G401.6 (cell line): ENCODE measurements around the gene MTHFD2L.
"Not testable (repeated sequence)": the region's sequence is repeated elsewhere in the genome, so short reads cannot be mapped to it uniquely, and the experiment has no call there.

Experiments
- FAIRE-seq: peaks from 2 replicates; lab custom pipeline; 2012; peaks lifted over from hg19 to GRCh38; lab: Jason Lieb, UNC

Gene MTHFD2L

DNA sequence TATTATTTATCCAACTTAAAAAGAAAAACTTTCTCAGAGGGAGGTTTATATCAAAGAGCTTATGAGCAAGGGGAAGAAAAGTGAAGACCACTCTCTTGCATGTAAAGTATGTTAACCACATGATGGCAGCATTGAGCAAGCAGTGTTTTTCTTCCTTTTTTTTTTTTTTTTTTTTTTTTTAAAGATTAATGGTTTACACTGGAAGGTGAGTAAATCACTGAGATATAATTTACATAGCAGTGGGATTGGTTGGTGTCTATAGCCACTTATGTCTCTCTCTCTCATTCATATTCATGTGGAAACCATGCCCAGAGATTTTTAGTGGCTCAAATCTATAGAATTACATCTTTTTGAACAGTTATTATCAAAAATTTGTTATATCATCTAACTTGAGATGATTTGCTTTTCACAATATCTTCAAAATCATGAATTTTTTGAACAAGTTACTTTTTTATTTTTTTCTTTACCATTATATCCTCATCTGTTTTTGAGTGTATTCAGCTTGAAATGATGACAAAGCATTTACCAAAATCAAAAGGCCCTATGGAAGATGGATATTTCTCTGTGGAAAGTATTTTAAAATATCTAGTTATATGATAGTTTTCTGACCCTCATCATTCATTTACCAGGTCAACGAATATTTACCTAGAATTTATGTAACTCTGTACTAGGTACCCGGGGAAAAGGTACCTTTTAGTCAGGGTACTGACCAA is 31.6 kb downstream of the MTHFD2L start:
- FAIRE-seq, result peak; percentile 95

DNA sequence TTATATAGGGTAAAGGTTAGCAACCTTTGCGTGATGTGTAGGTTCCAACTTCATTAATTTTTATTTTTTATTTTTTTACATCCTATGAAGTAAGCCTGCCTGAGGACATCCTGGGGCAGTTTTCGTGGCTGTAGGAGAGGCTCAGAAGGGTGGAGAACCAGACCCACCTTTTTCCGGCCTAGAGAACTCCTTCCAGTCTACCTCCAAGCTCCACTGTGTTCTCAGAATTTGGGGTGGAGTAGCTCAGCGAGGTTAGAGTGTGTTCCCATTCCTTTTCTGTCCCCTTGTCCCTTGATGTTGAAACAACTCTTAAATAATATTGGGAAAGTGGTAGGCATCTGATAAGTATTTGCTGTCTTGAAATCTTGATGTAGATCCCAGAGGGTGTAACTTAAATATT is 32.4 kb downstream of the MTHFD2L start:
- no peak for FAIRE-seq

DNA sequence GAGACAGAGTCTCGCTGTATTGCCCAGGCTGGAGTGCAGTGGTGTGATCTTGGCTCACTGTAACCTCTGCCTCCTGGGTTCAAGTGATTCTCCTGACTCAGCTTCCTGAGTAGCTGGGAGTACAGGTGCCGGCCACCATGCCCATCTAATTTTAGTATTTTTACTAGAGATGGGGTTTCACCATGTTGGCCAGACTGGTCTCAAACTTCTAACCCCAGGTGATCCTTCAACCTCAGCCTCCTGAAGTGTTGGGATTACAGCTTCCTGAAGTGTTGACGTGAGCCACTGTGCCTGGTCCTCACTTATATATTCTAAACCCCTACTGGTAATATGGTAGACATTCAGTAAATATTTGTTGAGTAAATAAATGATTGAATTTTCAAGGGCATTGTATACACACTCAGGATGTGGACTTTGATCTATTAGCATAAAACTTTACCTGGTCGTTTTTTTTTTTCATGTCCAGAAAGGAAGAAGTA is 33.0 kb downstream of the MTHFD2L start:
- FAIRE-seq, result no peak

DNA sequence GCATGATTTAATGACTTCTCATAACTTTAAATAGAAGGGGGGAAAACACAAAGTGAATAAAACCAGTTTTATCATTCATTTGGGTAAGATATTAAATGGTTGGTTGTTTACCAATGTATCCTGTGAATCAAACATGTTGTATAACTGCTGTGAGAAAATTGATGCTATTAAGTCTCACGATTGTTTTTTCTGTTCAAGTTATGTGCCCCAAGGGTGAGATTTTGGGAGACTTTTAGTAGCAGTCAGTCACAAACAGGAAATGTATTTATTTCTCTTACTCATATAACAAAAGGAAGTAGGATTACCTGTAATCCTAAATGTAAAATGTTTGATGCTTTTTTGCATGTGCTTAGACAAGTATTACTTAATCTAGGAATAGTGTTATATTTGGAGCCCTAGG is 39.2 kb downstream of the MTHFD2L start:
- FAIRE-seq, result no peak

DNA sequence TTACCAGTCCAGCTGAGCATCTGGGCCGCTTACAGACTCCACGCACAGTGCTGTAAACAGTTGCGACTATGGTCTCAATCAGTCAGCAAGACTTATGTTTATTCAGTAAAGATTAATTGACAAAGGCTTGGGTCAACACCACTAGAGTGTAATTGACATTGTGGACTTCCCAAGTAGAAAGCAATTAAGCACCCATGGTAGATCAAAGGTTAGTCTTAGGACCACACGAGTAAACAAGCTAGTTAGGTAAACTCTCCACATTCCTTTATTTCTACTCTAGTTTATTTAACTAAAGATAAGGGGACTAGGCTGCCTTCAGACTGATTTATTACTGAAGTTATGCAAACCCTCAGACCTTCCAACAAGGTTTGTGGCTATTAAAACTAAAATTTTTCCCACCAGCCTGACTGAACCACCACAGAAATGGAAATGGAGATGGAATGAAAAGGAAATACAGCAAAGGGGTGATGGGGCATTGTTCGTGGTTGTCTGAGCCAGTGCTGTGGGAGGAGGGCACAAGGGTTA is 44.2 kb downstream of the MTHFD2L start:
- FAIRE-seq, result no peak

DNA sequence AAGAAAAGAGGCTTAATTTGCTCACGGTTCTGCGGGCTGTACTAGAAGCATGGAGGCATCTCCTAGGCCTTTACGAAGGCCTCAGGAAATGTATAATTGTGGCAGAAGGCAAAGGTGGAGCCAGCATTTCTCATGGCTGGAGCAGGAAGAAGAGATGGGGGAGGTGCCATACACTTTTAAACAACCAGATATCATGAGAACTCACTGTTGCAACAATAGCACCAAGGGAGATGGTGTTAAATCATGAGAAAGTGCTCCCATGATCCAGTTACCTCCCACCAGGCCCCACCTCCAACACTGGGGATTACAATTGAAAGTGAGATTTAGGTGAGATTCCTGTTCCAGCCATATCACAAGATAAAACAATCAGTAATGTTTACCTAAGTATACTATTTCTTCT is 45.5 kb downstream of the MTHFD2L start:
- no peak for FAIRE-seq

DNA sequence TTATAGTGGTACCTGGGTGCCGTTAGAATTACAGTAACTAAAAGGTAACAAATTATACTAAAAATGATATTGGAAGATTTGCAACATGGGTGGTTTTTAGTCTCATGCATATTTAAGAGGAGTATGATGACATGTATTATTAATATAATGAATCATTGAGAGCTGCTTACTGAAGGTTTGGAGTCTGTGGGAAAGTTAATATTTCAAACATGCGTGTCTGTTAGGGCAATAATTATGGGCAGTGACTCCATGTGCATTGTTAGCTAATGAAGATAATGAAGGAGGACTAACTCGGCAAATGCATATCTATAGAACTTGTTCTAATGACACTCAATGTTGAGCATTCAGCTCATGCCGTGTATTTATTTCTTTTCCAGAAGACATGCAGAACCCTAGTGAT is 47.1 kb downstream of the MTHFD2L start:
- FAIRE-seq, result no peak

DNA sequence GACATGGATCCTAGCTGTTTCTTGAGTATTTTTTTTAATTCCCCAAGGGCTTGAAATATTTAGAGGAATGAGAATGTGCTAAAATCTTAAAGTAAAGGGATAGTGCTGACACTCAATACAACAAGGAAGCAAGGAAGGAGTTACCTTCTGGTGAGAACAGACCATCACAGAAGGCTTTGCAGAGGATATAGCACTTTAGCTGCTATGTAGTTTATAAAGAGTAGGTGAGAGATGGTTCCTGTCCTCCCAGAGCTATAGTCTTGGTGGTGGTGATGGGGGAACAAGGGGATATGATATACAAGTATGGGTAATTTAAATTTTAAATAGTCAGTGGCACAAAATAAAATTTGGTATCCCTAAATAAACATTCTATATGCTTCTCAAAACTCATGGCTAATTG is 47.6 kb downstream of the MTHFD2L start:
- FAIRE-seq, result no peak

DNA sequence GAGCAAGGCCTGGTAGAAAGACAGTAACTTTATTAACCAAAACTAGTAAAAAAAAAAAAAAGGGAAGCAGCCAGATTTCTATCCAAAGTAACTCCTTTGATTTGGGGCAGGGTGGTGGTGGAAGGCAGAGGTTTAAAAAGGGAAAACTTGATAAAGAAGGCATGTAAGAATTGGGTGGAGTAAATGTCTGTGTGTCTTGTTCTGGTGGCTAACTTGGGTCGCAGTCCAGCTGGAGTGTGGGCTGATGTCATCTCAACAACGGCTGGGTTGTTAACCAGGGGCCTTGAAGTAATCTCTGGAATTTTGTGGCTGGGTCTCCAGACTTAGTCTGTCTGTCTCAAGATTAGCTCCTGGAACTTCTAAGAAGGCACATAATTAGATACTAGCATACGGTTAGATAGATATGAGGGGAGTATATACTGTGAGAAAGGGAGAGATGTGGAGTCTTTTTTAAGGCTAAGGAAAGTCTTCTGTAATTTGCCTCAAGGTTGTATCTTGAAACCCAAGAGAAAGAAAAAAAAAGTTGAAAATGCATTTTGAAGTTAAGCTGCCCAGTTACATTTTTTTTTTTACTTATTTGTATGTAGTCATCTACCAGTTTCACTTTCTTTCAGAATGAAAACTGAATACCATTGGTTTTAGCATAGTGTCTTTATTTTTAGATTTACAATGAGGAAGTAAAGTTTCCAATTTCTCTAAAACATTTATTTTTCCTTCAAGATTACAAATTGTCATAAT is 48.3 kb downstream of the MTHFD2L start:
- FAIRE-seq, result no peak

DNA sequence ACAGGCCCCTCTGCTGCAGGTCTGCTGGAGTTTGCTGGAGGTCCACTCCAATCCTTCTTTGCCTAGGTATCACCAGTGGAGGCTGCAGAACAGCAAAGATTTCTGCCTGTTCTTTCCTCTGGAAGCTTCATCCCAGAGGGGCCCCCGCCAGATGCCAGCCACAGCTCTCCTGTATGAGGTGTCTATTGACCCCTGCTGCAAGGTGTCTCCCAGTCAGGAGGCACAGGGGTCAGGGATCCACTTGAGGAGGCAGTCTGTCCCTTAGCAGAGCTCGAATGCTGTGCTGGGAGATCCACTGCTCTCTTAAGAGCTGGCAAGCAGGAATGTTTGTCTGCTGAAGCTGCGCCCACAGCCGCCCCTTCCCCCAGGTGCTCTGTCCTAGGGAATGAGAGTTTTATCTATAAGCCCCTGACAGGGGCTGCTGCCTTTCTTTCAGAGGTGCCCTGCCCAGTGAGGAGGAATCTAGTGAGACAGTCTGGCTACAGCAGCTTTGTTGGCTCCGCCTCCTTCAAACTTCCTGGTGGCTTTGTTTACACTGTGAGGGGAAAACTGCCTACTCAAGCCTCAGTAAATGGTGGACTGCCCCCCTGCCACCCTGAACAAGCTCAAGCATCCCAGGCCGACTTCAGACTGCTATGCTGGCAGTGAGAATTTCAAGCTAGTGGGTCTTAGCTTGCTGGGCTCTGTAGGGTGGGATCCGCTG is 56.7 kb downstream of the MTHFD2L start:
- FAIRE-seq, result not testable (repeated sequence)

DNA sequence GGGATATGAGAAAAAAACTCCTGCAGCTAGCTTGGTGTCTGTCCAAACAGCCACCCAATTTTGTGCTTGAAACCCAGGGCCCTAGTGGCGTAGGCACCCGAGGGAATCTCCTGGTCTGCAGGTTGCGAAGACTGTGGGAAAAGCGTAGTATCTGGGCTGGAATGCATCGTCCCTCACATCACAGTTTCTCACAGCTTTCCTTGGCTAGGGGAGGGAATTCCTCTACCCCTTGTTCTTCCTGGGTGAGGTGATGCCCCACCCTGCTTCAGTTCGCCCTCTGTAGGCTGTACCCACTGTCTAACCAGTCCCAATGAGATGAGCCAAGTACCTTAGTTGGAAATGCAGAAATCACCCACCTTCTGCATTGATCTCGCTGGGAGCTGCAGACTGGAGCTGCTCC is 57.3 kb downstream of the MTHFD2L start:
- FAIRE-seq, result not testable (repeated sequence)

DNA sequence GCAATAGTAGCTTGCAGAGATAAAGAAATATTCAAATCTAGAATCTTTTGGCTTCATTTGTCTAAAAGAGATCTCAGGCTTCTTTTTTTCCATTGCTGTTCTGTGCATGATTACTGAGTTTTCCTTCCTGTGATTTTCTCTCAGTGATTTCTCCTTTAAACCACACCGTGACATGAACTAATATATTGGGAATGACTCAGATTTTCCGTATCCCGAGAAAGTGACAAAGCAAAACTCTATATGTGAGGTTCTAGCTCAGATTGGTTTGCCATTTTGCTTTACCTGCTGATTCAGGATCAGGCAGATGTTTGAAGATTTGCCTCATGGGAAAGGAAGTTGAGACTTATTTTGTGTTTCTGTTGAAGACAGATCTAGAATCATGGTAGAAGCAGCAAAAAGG is 59.4 kb downstream of the MTHFD2L start:
- FAIRE-seq, result no peak

DNA sequence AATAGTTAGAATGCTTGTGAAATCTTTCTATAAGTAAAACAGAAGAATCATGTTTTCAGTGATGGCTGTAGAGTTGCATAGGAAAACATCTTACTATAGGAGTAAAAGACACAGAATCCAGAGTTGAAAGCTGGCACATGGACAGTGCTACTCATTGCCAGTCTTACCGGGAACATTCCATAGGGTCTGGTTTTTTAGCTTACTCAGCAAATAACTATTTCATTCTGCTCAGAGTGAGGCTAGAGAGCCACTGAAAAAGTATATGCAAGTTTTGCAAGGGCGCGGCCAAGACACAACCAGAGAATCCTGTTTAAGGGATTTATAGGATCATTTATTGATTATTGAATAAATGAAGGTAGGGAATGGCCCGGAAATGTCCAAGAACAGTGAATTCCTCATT is 60.3 kb downstream of the MTHFD2L start:
- FAIRE-seq, result no peak

DNA sequence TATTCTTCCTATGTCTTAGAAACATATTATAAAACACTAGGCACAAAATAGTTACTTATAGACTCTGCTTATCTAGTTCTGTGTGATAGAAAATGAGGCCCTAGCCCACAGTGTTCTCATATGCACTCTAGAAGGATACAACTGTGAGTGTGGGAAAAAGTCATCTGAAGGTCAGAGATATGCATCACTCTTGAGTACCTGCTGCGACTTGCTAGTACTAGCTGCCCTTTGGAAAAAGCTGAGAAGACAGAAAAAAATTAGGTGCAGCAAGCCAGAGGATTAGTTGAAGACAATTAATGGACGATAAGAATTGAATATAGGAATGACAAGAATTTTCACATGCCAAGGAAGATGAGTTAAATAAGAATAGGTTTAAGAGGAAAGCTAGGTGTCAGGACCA is 61.3 kb downstream of the MTHFD2L start:
- FAIRE-seq, result no peak

DNA sequence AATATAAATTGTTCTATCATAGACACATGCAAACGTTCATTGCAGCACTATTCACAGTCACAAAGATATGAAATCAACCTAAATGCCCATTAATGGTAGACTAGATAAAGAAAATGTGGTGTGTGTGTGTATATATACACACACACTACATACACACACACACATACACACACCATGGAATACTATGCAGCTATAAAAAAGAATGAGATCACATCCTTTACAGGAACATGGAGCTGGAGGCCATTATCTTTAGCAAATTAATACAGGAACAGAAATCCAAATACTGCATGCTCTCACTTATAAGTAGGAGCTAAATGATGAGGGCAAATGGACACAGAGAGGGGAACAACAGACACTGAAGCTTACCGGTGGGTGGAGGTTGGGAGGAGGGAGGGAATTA is 65.2 kb downstream of the MTHFD2L start:
- no peak for FAIRE-seq

DNA sequence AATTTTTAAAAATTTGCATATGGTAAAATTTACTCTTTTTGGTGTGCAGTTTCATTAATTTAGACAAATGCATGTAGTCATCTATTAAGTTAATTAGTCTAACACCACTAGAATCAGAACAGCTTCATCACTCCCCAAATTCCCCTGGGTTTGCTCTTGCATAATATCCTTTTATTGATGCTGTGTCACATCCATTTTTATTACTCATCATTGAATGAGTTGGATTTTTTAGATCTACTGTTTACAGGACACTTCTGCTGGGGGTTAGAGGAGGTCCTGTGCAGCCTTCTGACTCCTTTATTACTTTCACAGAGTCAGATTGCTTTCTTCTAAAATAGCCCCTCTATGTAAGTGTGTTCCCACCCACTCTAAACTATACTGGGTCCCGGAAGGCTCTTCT is 65.9 kb downstream of the MTHFD2L start:
- no peak for FAIRE-seq

DNA sequence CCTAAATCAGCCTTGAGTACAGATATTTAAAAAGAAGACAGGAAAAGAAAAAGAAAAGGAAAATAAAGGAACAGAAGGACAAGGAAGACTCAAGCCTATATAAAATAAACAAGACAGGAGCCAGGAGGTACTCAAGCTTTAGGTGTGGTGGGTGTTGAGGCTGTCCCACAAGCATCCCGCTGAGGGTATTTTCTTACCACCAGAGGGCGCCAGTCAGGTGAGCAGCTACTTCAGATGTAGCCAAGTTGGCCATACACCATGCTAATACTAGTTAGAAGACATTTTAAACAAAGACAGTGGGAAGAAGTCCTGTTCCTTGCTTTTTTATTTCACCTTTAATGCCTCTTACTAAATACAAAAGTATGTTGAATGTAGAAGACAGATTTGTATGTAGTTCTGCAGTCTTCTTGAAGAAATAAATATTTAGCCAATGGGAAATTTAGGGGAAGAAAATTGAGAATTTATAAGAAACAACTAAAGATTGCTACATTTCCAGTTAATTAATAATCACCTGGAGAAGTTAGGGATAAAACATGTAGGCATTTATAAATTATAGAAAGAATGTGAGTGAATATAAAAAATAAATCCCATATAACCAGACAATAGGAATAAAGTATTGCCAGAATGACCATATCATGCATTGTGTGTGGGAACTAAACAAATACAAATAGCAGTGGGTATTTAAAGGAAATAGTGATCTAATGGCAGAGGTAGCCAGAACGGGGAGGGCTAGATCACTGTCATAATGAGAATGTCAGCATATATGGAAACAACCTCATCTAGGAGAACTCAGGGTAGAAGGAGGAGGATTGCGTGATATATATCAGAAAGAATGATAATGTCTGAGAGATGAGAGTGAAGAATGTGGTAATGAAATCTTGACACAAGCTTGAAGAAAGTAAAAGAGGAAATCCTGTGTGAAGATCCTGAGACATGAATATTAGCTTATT is 71.0 kb downstream of the MTHFD2L start:
- peak; percentile 80 for FAIRE-seq

DNA sequence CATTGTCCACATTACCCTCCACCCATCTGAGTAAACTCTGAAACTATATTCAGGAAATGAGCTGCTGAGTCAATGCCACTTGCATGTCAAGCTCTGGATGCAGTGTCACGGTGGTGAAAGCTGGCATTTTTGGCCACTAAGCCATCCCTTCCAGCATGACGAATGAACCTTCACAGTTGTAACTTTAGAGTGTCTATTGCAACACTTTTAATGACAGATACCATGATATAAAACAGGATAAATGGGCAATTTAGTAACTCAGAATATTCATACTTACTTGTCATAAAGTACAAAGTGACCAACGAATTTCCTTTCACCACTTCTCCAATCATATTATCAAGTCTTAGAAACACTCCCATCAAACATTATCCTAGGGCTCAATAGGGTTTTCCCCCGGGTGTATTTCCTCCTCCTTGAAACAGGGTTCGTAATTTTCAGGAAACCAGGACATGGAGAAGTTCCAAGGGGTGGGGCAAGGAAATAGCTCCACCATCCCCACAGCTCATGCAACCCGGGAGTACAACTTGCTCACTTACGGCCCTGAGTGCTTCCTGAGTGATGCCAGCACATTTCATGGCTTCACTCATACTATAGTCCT is 73.1 kb downstream of the MTHFD2L start:
- FAIRE-seq, result no peak

DNA sequence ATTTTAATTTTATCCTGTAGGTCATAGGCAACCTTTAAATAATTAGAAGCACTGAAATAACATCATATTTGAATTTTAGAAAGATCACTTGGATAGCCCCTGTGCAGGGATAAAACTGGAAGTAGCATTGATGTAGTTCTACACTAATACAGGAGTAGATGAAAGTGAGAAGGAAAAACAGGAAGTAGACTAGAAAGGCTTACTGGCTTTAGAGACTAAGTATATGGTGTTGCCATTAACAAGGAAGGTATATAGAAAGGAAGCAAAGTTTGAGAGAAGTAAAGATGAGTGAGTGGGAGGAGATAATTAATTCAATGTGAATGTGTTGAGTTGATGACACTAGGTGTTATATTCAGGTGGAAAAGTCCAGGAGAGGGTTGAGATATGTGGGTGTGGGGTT is 77.2 kb downstream of the MTHFD2L start:
- FAIRE-seq, result no peak

DNA sequence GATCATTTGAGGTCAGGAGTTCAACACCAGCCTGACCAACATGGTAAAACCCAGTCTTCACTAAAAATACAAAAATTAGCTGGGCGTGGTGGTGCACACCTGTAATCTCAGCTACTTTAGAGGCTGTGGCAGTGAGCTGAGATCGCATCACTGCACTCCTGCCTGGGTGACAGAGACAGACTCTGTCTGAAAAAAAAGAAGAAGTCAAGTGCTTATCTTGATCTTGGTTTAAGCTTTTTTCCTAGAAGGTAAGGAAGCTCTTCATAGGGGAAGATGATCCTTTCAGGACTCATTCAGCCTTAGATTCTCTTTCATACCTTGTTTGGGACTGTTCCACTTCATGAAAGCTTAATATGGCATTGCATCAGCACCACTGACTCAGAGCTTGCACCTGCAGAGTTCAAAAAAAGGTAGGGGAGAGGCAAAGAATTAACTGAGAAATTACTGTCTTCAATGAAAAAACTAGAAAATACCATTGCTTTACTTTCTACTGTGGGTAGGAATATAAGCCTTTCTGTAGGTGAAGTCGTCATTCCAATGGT is 79.6 kb downstream of the MTHFD2L start:
- no peak for FAIRE-seq

DNA sequence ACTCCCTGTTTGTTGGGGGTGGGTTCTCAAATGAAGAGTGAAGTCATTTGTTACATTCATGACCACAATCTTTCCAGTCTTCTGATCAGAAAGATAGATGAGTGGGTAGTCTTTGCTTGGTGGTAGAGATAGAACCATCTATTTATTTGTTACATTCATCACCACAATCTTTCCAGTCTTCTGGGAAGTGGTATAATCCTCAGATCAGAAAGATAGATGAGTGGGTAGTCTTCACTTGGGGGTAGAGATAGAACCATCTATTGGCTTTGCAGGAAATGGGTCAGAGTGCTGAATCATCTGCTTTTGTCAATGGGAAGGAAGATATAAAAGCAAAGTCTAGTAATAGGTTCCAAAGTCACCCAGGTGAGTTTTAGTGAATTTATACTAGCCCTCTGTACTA is 86.1 kb downstream of the MTHFD2L start:
- FAIRE-seq, result no peak
